C1 segment of cervical spinal cord (tissue), 14 donors: ENCODE data around the gene B3GNT7.
"Not testable (repeated sequence)": the region's sequence is repeated elsewhere in the genome, so short reads cannot be mapped to it uniquely, and the experiment has no call there.

Source experiments
- DNase-seq, 14 donors: peaks; one replicate each; lab custom pipeline; 2025; lab: John Stamatoyannopoulos, UW

The B3GNT7 gene

GRCh38 chr2:231425811-231426703 is 30.5 kb downstream of the B3GNT7 start:
- no peak for DNase-seq

GRCh38 chr2:231427116-231427515 is 31.6 kb downstream of the B3GNT7 start:
- no peak for DNase-seq

GRCh38 chr2:231429152-231429551 is 33.6 kb downstream of the B3GNT7 start:
- no peak for DNase-seq

GRCh38 chr2:231429901-231430300 is 34.4 kb downstream of the B3GNT7 start:
- DNase-seq = no peak

GRCh38 chr2:231430437-231430836 is 34.9 kb downstream of the B3GNT7 start:
- DNase-seq = not testable (repeated sequence)

GRCh38 chr2:231431606-231432005 is 36.1 kb downstream of the B3GNT7 start:
- no peak for DNase-seq

- DNase-seq = no peak
These were observed 38.5 kb downstream of the B3GNT7 start for GRCh38 chr2:231433990-231434389.

GRCh38 chr2:231436957-231437356 is 41.4 kb downstream of the B3GNT7 start:
- DNase-seq = no peak

GRCh38 chr2:231449503-231450054 is 54.1 kb downstream of the B3GNT7 start:
- no peak for DNase-seq

- no peak for DNase-seq
These were observed 55.1 kb downstream of the B3GNT7 start for GRCh38 chr2:231450548-231450989.
